GM12891 (cell line): ENCODE measurements around the gene NALCN.

Experiments
- POLR2A ChIP-seq: IDR thresholded peaks from 2 replicates; pipeline ENCODE4 v1.6.1; 2011; ENCODE audit warnings: low read depth, low read length, control low read depth
- POLR2AphosphoS5 ChIP-seq: IDR thresholded peaks from 2 replicates; pipeline ENCODE4 v1.6.1; 2011; ENCODE audit warnings: low read depth, low read length, control low read depth

DNA sequence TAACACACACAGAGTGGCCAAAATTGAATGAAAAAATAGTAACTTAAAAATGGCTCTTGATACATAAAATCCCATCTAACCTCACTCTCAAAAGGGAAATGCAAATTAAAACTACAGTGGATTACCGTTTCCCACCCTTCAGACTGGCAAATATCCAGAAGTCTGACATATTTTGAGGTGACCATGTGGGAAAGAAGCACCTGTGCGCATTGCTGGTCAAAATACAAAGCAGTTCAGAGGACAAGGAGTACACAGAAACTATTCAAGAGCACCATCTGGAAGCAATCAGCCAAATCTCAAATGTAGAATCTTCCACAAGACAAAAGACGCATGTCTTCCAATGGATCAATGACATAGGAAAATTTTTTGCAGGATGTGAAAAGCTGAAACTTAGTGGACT, 23.2 kb downstream of the NALCN start:
- TF ChIP-seq POLR2A (no peak), POLR2AphosphoS5 (no peak)
